K562 (cell line): ENCODE data around the gene CCT7.

Source experiments
- CREB1 ChIP-seq, 2 experiments: sonication (generic) in 1 of 2; formaldehyde crosslinking in 1 of 2; IDR thresholded peaks; 2 replicates each; pipeline versions ENCODE4 v1.6.1 to v1.8.0; 2012 to 2022; ENCODE audit warnings: inconsistent platforms in 1 of 2, mild to moderate bottlenecking in 1 of 2, missing genetic modification reagents in 1 of 2, moderate library complexity in 1 of 2
- FOS ChIP-seq: IDR thresholded peaks from 3 replicates; pipeline ENCODE4 v1.6.1; 2011; ENCODE audit not compliant: insufficient read length; ENCODE audit errors: extremely low read depth
- FOXP1 ChIP-seq: sonication (generic); formaldehyde crosslinking; IDR thresholded peaks from 2 replicates; pipeline ENCODE4 v1.8.0; 2022; ENCODE audit warnings: mild to moderate bottlenecking, missing genetic modification reagents
- MYC ChIP-seq, 2 experiments: fragments of 250-450 bp in 1 of 2; sonication (Bioruptor Pico) in 1 of 2; IDR thresholded peaks; 2 replicates each; pipeline versions ENCODE4 v1.5.1 to v1.6.1; 2012 to 2021; ENCODE audit warnings: low read depth in 2 of 2, borderline replicate concordance in 1 of 2, improper control_type of control experiment in 1 of 2, low read length in 1 of 2, mild to moderate bottlenecking in 1 of 2, moderate library complexity in 1 of 2
- PRPF4 ChIP-seq: fragments of 200-400 bp; formaldehyde crosslinking; IDR thresholded peaks from one replicate; pipeline ENCODE4 v1.6.1; 2017; ENCODE audit warnings: low read length, low read depth, mild to moderate bottlenecking; ENCODE audit not compliant: insufficient read depth, poor library complexity, severe bottlenecking
- SETDB1 ChIP-seq: IDR thresholded peaks from one replicate; pipeline ENCODE4 v1.6.1; 2012; ENCODE audit warnings: low read length, control low read depth, inconsistent platforms
- SMC3 ChIP-seq: conservative IDR thresholded peaks from 2 replicates; pipeline ENCODE4 v1.6.1; 2011; ENCODE audit warnings: low read depth, low read length, improper control_type of control experiment; ENCODE audit not compliant: insufficient read depth
- ZNF449 ChIP-seq: fragments of 250-450 bp; sonication (Bioruptor Pico); IDR thresholded peaks from 2 replicates; pipeline ENCODE4 v1.8.0; 2022; ENCODE audit warnings: moderate library complexity, mild to moderate bottlenecking, inconsistent platforms
- TF ChIP-seq, protein P1 (sequence below), 3 experiments: IDR thresholded peaks in 2 of 3; conservative IDR thresholded peaks in 1 of 3; 2 replicates each; pipeline ENCODE4 v1.5.1; 2011 to 2012; ENCODE audit warnings: low read length in 3 of 3, mild to moderate bottlenecking in 3 of 3, control low read depth in 2 of 3, improper control_type of control experiment in 1 of 3, inconsistent platforms in 1 of 3, low read depth in 1 of 3, mixed read lengths in 1 of 3, moderate library complexity in 1 of 3; ENCODE audit not compliant: insufficient read depth in 2 of 3

- TF ChIP-seq FOXP1 (no peak), ZNF449 (CRISPR knock-in tag) (no peak), PRPF4 (no peak), SETDB1 (no peak), SMC3 (no peak), MYC (IDR thresholded peaks at IDR 0.05; ENCODE audit: low read depth, low read length) (no peak), MYC (CRISPR knock-in tag; IDR thresholded peaks at IDR 0.05; ENCODE audit: borderline replicate concordance, low read depth) (no peak), CREB1 (IDR thresholded peaks at IDR 0.05) (no peak), CREB1 (CRISPR knock-in tag; IDR thresholded peaks at IDR 0.05) (no peak), FOS (no peak)
- TF ChIP-seq, protein P1, sequence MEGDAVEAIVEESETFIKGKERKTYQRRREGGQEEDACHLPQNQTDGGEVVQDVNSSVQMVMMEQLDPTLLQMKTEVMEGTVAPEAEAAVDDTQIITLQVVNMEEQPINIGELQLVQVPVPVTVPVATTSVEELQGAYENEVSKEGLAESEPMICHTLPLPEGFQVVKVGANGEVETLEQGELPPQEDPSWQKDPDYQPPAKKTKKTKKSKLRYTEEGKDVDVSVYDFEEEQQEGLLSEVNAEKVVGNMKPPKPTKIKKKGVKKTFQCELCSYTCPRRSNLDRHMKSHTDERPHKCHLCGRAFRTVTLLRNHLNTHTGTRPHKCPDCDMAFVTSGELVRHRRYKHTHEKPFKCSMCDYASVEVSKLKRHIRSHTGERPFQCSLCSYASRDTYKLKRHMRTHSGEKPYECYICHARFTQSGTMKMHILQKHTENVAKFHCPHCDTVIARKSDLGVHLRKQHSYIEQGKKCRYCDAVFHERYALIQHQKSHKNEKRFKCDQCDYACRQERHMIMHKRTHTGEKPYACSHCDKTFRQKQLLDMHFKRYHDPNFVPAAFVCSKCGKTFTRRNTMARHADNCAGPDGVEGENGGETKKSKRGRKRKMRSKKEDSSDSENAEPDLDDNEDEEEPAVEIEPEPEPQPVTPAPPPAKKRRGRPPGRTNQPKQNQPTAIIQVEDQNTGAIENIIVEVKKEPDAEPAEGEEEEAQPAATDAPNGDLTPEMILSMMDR (IDR thresholded peaks at IDR 0.05 in 2 of 3, conservative IDR thresholded peaks at IDR 0.05 in 1 of 3; ENCODE audit: insufficient read depth in 2 of 3, low read depth in 1 of 3, low read length in 3 of 3): no peak
These were observed 58.9 kb downstream of the CCT7 start for GRCh38 chr2:73292906-73293533.
